HepG2 (cell line): Measurements from ENCODE around the gene JPH4. TPM values are rescaled to one million over a fixed set of nuclear protein-coding genes. Genes with fewer than 3 reads are reported as not detected.

ENCODE experiments used
- CSRNP2 ChIP-seq: sonication (generic); formaldehyde crosslinking; conservative IDR thresholded peaks from 2 replicates; pipeline ENCODE4 v1.8.0; 2022; ENCODE audit warnings: low read depth, missing genetic modification reagents
- ERF ChIP-seq: IDR thresholded peaks from 2 replicates; pipeline ENCODE4 v1.6.1; 2018; ENCODE audit warnings: missing biosample characterization, missing genetic modification reagents
- HOXA5 ChIP-seq: sonication (generic); formaldehyde crosslinking; IDR thresholded peaks from 2 replicates; pipeline ENCODE4 v1.4.0; 2020; ENCODE audit warnings: missing genetic modification reagents
- MED13 ChIP-seq: sonication (generic); formaldehyde crosslinking; IDR thresholded peaks from 2 replicates; pipeline ENCODE4 v1.5.0; 2020; ENCODE audit warnings: missing genetic modification reagents
- PHF20 ChIP-seq: sonication (generic); formaldehyde crosslinking; IDR thresholded peaks from 2 replicates; pipeline ENCODE4 v1.5.0; 2020; ENCODE audit warnings: mild to moderate bottlenecking, missing genetic modification reagents
- SKIL ChIP-seq: sonication (generic); formaldehyde crosslinking; IDR thresholded peaks from 2 replicates; pipeline ENCODE4 v1.8.0; 2022; ENCODE audit warnings: missing genetic modification reagents, mild to moderate bottlenecking, moderate library complexity, borderline replicate concordance
- ZBTB34 ChIP-seq: sonication (generic); formaldehyde crosslinking; IDR thresholded peaks from 2 replicates; pipeline ENCODE4 v1.8.0; 2022; ENCODE audit warnings: mild to moderate bottlenecking, missing genetic modification reagents
- ZMYM4 ChIP-seq: sonication (generic); formaldehyde crosslinking; IDR thresholded peaks from 2 replicates; pipeline ENCODE4 v1.8.1; 2023; ENCODE audit warnings: mild to moderate bottlenecking, missing genetic modification reagents
- ZNF234 ChIP-seq: sonication (generic); formaldehyde crosslinking; conservative IDR thresholded peaks from 2 replicates; pipeline ENCODE4 v1.5.1; 2020; ENCODE audit warnings: mild to moderate bottlenecking, missing genetic modification reagents
- ZNF275 ChIP-seq: sonication (generic); formaldehyde crosslinking; IDR thresholded peaks from 2 replicates; pipeline ENCODE4 v1.8.0; 2022; ENCODE audit warnings: missing genetic modification reagents, mild to moderate bottlenecking, inconsistent platforms, borderline replicate concordance
- ZNF33A ChIP-seq: sonication (generic); formaldehyde crosslinking; IDR thresholded peaks from 2 replicates; pipeline ENCODE4 v1.5.1; 2020; ENCODE audit warnings: missing genetic modification reagents, mild to moderate bottlenecking, moderate library complexity, borderline replicate concordance
- ZNF572 ChIP-seq: sonication (generic); formaldehyde crosslinking; IDR thresholded peaks from 2 replicates; pipeline ENCODE4 v1.5.1; 2020; ENCODE audit warnings: mild to moderate bottlenecking, missing genetic modification reagents
- ZNF619 ChIP-seq: sonication (generic); formaldehyde crosslinking; IDR thresholded peaks from 2 replicates; pipeline ENCODE4 v1.4.0; 2020; ENCODE audit warnings: mild to moderate bottlenecking, missing genetic modification reagents
- ZNF704 ChIP-seq: sonication (generic); formaldehyde crosslinking; IDR thresholded peaks from 2 replicates; pipeline ENCODE4 v1.8.1; 2023; ENCODE audit warnings: mild to moderate bottlenecking, inconsistent platforms, moderate library complexity, missing genetic modification reagents, borderline replicate concordance
- ZNF790 ChIP-seq: sonication (generic); formaldehyde crosslinking; IDR thresholded peaks from 2 replicates; pipeline ENCODE4 v1.8.0; 2022; ENCODE audit warnings: missing genetic modification reagents, mild to moderate bottlenecking, borderline replicate concordance
- ZSCAN5A ChIP-seq: sonication (generic); formaldehyde crosslinking; IDR thresholded peaks from 2 replicates; pipeline ENCODE4 v1.8.0; 2022; ENCODE audit warnings: mild to moderate bottlenecking, missing genetic modification reagents, borderline replicate concordance
- polyA plus RNA-seq, 8 experiments: library from polyadenylated mRNA; depleted of rRNA in 3 of 8; stranded (reverse) in 7 of 8; unstranded in 1 of 8; fragments of >200 nt; fragmentation: Illumina TruSeq in 4 of 8; extraction: Trizol in 4 of 8; gene quantifications; 2 replicates each; pipeline versions ENCODE4 v1.2.1 to v1.2.3, GENCODE V29; 2011 to 2016; ENCODE audit warnings: low read depth in 4 of 8, missing spikeins in 1 of 8, mixed read lengths in 1 of 8; ENCODE audit not compliant: insufficient read depth in 1 of 8
- total RNA-seq, 5 experiments: library from RNA; depleted of rRNA; stranded (reverse); fragments of >200 nt; fragmentation: Illumina TruSeq; extraction: Trizol; gene quantifications; 2 replicates each; pipeline ENCODE4 v1.2.3, GENCODE V29; 2016; ENCODE audit warnings: low read depth in 1 of 5

JPH4 gene
- total and polyA plus RNA-seq, 2 of the 13 experiments (the other 11 are each of a cell fraction or from before 2014, with no cell fraction given) = 0.08 to 0.22 TPM

- TF ChIP-seq ZNF790 (CRISPR knock-in tag) = no peak; the same call in 1 of the 2 replicates
- peak; percentile 91 for TF ChIP-seq PHF20
- no peak for TF ChIP-seq ZNF33A
- TF ChIP-seq SKIL (CRISPR knock-in tag) = 0 out of 2 replicates have a peak, but pooled peaks have one; percentile 29
- TF ChIP-seq ZNF275 (CRISPR knock-in tag) = 0 out of 2 replicates have a peak, but pooled peaks have one; percentile 84
- TF ChIP-seq MED13 (CRISPR knock-in tag) = peak; percentile 78; the same call in 1 of the 2 replicates
- peak; percentile 66 for TF ChIP-seq ZNF234 (CRISPR knock-in tag)
- peak; percentile 84 for TF ChIP-seq ZMYM4
- TF ChIP-seq ZNF619 = peak; percentile 98
- peak; percentile 82; the same call in 1 of the 2 replicates for TF ChIP-seq ZNF572 (CRISPR knock-in tag)
- TF ChIP-seq ZSCAN5A (CRISPR knock-in tag) = peak; percentile 51; the same call in 1 of the 2 replicates
- peak; percentile 83 for TF ChIP-seq ERF (CRISPR knock-in tag)
- TF ChIP-seq CSRNP2 (CRISPR knock-in tag) = no peak
- TF ChIP-seq ZBTB34 = peak; percentile 68; the same call in 1 of the 2 replicates
- peak; percentile 87 for TF ChIP-seq HOXA5
- TF ChIP-seq ZNF704 (CRISPR knock-in tag) = peak; percentile 91; the same call in 1 of the 2 replicates
Measured at GRCh38 chr14:23567186-23568020, 11.2 kb downstream of the JPH4 start, which contains the start of gene AP1G2 (continued).
